Testis (tissue), 2 donors: ENCODE results near the gene OTULIN.

Experiments used
- CTCF ChIP-seq, 3 experiments: fragments of 450-650 bp in 2 of 3; fragments of 200-600 bp in 1 of 3; sonication (generic) in 1 of 3; IDR thresholded peaks; one replicate each; pipeline ENCODE4 v1.5.1; 2016 to 2019; ENCODE audit warnings: antibody characterized with exemption in 3 of 3, mild to moderate bottlenecking in 2 of 3, moderate library complexity in 1 of 3
- POLR2A ChIP-seq: fragments of 450-650 bp; IDR thresholded peaks from one replicate; pipeline ENCODE4 v1.6.1; 2017; ENCODE audit warnings: antibody characterized with exemption, mild to moderate bottlenecking, moderate library complexity

DNA sequence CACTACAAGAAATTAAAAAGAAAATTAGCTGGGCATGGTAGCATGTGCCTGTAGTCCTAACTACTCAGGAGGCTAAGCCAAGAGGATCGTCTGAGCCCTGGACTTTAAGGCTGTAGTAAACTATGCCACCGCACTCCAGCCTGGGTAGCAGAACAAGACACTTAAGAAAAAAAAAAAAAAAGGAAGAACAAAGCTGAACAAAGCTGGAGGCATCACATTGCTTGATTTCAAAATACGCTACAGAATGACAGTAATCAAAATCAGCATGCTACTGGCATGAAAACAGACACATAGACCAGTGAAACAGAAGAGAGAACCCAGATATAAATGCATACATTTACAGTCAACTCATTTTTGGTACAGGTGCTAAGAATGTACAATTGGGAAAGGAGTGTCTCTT, 14.5 kb upstream of the OTULIN start:
- no peak for TF ChIP-seq CTCF (IDR thresholded peaks at IDR 0.05)
- TF ChIP-seq POLR2A, result no peak
